GM06990 (cell line): ENCODE results near the gene ABCC10.

ENCODE experiments used
- DNase-seq: peaks from one replicate; pipeline ENCODE4 v3.0.0-alpha.2; 2011; ENCODE audit not compliant: insufficient read length; ENCODE audit errors: extremely low read depth
- H3K27me3 ChIP-seq: replicated peaks from 2 replicates; pipeline ENCODE4 v1.6.0; 2011; ENCODE audit warnings: low read length; ENCODE audit not compliant: control insufficient read depth, insufficient read depth
- H3K36me3 ChIP-seq: 2 replicates; pipeline ENCODE4 v1.5.1; 2011; ENCODE audit warnings: low read length; ENCODE audit not compliant: control insufficient read depth, insufficient read depth
- H3K4me3 ChIP-seq: replicated peaks from 2 replicates; pipeline ENCODE4 v1.5.1; 2011; ENCODE audit warnings: low read depth, mild to moderate bottlenecking, control low read depth, low read length
- CTCF ChIP-seq: IDR thresholded peaks from 2 replicates; pipeline ENCODE4 v1.5.1; 2011; ENCODE audit warnings: low read length, control low read depth, mild to moderate bottlenecking, inconsistent platforms; ENCODE audit not compliant: insufficient read depth, poor library complexity, severe bottlenecking

Gene ABCC10

DNA sequence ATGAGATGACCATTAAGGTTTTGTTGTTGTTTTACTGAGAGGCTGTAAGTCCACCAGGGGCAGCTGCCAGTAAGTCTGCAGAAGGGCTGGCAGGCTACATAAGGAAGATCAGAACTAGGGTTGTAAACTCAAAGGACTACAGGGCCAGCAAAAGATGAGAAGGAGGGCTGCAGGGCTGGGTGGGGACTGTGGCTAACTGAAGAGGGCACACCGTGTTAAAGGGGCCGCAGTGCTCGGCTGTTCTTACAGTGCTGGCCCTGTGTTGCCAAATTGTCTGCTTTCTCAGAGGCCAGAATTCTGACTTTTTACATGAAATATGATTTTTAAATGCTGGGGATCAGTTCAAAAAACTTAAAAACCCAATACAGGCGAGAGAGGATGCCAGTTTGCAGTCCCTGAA lies 32.4 kb upstream of the ABCC10 start:
- no peaks in the 10 kb centered on the region for H3K27me3 ChIP-seq

DNA sequence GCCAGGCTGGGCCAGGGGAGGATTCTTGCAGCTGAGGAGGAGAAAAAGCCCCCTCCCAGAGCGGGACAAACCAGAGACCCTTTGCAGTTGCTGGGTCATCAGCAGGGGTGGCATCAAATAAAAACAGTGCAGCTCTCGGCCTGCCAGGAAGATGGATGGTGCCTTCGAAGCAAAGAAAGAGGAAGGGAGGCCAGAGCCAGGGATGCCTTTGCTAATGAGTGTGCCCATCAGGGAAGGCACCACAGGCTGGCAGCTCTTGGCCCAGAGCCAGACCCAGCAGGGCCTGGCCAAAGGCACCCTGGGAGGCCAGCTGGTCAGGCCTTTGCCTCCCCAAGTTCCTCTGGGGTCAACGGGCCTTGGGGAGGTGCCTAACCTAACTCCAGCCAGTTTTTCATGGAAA lies 31.6 kb upstream of the ABCC10 start:
- no peaks in the 10 kb centered on the region for H3K27me3 ChIP-seq
- no peaks in the 10 kb centered on the region for H3K36me3 ChIP-seq
- no peak for DNase-seq
- TF ChIP-seq CTCF, result no peak
- no peak overlapping the region for H3K4me3 ChIP-seq

More for the DNA sequence above, 32.4 kb upstream of the ABCC10 start:
- H3K36me3 ChIP-seq, result no peaks in the 10 kb centered on the region
- no peak for DNase-seq
- no peak for TF ChIP-seq CTCF
- no peak overlapping the region for H3K4me3 ChIP-seq

DNA sequence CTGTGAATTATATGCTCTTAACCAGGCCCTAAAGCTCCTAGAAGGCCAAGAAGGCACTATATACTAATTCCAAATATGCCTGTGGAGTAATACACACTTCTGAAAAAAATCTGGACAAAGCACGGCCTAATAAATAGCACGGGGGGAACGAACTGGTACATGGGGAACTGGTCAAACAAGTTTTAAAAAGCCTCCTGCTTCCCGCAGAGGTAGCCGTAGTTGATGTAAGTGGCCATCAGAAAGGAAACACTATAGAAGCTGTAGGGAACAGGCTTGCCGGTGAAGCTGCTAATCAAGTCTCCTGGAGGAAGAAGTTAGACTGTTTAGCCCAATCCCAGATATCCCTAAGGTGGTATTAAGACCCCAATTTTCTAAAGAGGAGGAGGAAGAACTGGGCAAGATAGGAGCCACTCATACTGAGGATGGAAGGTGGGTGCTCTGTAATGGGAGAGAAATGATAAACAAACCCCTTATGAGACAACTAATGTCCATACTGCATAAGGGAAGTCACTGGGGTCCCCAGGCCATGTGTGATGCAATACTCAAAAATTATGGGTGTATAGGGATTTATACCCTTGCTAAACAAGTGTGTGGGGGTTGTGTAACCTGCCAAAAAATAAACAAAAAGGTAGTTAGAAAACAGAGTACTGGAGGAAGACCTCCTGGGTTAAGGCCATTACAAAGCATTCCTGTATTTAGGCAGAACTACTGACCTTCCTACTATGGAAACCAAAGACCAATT lies 30.8 kb upstream of the ABCC10 start:
- H3K4me3 ChIP-seq, result no peak overlapping the region
- TF ChIP-seq CTCF, result no peak
- no peaks in the 10 kb centered on the region for H3K27me3 ChIP-seq
- DNase-seq, result no peak
- H3K36me3 ChIP-seq, result no peaks in the 10 kb centered on the region

GRCh38 chr6:43399932-43400487 lies 27.3 kb upstream of the ABCC10 start:
- DNase-seq, result no peak
- no peaks in the 10 kb centered on the region for H3K27me3 ChIP-seq
- TF ChIP-seq CTCF, result no peak

GRCh38 chr6:43401730-43402129 lies 25.6 kb upstream of the ABCC10 start:
- no peak overlapping the region for H3K4me3 ChIP-seq
- no peak for DNase-seq
- no peaks in the 10 kb centered on the region for H3K36me3 ChIP-seq
- H3K27me3 ChIP-seq, result no peaks in the 10 kb centered on the region
- TF ChIP-seq CTCF, result no peak

More at GRCh38 chr6:43399932-43400487, 27.3 kb upstream of the ABCC10 start:
- no peak overlapping the region for H3K4me3 ChIP-seq
- no peaks in the 10 kb centered on the region for H3K36me3 ChIP-seq
